Breast epithelium (tissue), 3 donors: Measurements from ENCODE around the gene SDK1.

Experiments used
- POLR2A ChIP-seq: fragments of 450-650 bp; IDR thresholded peaks from one replicate; pipeline ENCODE4 v1.6.1; 2016; ENCODE audit warnings: antibody characterized with exemption, mild to moderate bottlenecking, moderate library complexity
- POLR2AphosphoS5 ChIP-seq, 3 donors: sonication (generic); formaldehyde crosslinking; IDR thresholded peaks; one replicate each; pipeline ENCODE4 v1.6.1; 2017; ENCODE audit warnings: antibody characterized with exemption in 3 of 3
- TF ChIP-seq, protein P1 (sequence below), 3 donors: fragments of 450-650 bp; IDR thresholded peaks; one replicate each; pipeline ENCODE4 v1.5.1; 2016 to 2017; ENCODE audit warnings: antibody characterized with exemption in 3 of 3, mild to moderate bottlenecking in 3 of 3, moderate library complexity in 3 of 3

DNA sequence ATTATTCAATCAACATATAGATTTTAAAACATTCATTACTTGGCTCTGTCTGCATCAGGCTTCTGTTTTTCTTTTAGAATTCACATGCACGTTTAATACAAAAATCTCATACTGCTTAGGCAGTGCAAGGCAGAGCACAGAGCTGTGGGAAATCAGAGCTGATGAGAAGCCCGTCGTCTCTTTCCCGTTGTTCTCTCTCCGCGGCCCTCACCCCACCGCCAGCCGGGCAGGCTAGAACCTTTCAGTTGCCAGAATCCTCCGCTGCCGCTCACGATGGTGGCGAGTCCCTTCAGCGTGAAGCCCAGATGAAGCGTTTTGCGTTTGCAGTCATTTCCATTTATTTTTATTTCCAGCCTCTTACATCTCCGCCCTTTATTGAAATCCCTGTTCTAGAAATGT is 648.2 kb downstream of the SDK1 start:
- TF ChIP-seq, protein P1, sequence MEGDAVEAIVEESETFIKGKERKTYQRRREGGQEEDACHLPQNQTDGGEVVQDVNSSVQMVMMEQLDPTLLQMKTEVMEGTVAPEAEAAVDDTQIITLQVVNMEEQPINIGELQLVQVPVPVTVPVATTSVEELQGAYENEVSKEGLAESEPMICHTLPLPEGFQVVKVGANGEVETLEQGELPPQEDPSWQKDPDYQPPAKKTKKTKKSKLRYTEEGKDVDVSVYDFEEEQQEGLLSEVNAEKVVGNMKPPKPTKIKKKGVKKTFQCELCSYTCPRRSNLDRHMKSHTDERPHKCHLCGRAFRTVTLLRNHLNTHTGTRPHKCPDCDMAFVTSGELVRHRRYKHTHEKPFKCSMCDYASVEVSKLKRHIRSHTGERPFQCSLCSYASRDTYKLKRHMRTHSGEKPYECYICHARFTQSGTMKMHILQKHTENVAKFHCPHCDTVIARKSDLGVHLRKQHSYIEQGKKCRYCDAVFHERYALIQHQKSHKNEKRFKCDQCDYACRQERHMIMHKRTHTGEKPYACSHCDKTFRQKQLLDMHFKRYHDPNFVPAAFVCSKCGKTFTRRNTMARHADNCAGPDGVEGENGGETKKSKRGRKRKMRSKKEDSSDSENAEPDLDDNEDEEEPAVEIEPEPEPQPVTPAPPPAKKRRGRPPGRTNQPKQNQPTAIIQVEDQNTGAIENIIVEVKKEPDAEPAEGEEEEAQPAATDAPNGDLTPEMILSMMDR (IDR thresholded peaks at IDR 0.05): no peak
- TF ChIP-seq POLR2AphosphoS5 (IDR thresholded peaks at IDR 0.05) (no peak), POLR2A (no peak)
